Epithelial cell of prostate (primary cell): Measurements from ENCODE around the gene RAB39A.
A peak's percentile ranks its signal among the peaks of the same experiment; 100 is the strongest.

Experiments used
- DNase-seq: peaks from one replicate; pipeline ENCODE4 v3.0.0-alpha.2; 2011; ENCODE audit warnings: low read depth, low spot score
- H3K27ac ChIP-seq: fragments of 450-650 bp; 2 replicates; pipeline ENCODE4 v1.5.1; 2017; ENCODE audit warnings: mild to moderate bottlenecking

RAB39A gene

DNA sequence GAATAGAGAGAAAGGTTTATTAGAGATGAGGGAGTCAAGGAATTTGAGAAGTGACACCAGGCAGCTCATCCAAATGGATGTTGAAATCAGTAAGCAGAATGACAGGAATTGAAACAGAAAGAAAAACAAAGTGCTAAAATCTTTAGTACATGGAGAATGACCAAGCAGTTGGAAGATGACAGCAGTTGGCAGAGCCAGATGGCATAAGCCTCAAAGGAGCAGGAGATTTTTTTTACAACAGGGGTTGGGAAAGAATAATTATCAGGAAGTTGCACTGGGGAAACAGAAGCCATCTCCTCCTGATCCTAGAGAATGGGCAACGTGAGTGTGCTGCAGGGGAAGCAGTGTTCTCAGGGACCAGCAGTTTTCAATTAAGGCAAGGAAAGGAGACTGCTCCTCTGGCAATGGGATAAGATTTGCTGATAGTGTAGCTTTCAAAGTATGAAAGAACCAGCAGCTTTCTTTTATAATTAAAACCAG, 28.9 kb downstream of the RAB39A start:
- H3K27ac ChIP-seq: no peak overlapping the region
- DNase-seq: no peak

DNA sequence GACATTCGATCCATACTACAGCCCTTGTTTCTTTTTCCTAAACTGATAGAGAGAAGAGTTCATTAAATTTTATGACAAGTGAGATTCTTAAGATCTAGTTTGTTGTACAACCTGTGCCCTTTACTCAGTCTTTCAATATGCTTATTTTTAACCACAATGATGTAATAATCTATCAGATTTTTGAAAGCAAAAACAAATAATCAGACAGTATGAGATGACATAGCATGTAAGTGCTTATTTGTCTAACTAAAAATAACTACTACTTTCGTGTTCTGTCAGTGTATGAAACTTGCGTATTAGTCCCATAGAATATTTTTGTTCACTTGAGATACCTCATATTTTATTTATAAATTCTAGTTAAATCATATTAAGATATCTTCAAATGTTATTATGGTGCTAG, 33.2 kb downstream of the RAB39A start:
- no peak overlapping the region for H3K27ac ChIP-seq
- no peak for DNase-seq

DNA sequence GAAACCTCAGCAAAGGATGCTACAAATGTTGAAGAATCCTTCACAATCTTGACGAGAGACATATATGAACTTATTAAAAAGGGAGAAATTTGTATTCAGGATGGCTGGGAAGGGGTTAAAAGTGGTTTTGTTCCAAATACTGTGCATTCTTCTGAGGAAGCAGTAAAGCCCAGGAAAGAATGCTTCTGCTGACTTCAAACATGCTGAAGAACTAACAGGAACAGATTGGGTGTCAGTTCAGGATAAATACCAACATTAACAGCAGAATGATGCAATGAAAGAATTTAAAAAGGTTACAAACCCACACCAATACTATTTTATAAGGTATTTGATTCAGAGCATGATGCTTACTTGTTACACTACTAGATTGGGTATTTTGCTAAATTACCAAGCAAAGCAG, 33.9 kb downstream of the RAB39A start:
- no peak for DNase-seq
- no peak overlapping the region for H3K27ac ChIP-seq

DNA sequence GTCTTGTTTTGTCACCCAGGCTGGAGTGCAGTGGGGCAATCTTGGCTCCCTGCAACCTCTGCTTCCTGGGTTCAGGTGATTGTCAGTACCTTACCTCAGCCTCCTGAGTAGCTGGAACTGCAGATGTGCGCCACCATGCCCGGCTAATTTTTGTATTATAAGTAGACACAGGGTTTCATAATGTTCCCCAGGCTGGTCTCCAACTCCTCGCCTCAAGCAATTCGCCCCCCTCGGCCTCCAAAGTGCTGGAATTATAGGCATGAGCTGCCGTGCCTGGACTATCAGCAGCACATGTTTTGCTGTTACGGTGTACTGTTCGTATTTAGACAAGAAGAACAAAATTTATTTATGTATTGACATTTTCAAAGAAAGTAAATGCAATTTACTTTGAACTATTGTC, 34.8 kb downstream of the RAB39A start:
- H3K27ac ChIP-seq: no peak overlapping the region

DNA sequence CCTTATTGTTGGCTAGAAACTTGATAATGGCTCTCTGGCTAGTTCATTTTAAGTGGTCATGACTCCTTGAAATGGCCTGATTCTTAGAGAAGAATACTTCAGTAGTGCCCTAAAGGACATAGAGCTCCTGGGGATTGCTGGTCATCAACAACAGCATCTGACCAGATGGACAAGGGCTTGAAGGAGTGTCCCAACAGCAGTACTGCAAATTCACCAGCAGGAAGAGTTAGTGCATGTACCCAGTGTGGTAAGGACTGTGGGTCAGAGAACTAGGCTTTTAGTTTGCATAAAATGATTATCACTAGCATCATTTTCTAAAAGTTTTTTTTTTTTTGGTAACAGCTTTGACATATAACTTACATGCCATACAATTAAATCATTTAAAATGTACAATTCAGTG, 41.0 kb downstream of the RAB39A start:
- no peak for DNase-seq
- no peak overlapping the region for H3K27ac ChIP-seq

More for the DNA sequence above, 34.8 kb downstream of the RAB39A start:
- DNase-seq: no peak

DNA sequence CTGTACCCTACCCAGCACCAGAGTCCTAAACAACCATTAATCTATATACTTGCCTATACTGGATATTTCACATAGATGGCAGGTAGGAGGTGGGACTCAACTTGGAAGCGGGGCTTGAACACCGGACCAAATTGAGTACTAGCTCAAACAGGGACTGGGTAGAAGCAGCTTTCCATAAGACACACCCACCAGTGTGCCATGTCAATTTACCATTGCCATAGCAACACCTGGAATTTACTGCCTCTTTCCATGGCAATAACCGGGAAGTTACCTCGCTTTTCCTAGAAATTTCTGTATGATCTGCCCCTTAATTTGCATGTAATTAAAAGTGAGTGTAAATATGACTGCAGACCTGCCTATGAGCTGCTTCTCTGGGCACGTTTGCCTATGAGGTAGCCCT, 41.8 kb downstream of the RAB39A start:
- DNase-seq: no peak
- H3K27ac ChIP-seq: no peak overlapping the region

DNA sequence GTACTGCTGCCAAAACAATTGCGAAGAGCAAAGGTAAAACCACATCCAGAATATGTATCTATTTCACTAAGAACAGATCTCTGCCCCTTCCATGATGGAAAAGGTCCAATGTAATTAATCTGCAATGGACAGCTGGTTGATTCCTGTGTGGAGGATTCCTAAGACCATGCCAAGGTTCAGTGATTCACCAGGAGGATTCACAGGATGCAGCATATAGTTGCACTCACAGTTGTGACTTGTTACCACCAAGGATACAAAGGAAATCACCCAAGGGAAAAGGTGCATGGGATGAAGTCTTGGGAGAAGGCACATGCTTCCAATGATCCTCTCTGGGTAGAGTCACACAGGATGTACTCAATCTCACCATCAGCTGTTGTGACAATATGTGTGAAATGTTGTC, 45.4 kb downstream of the RAB39A start:
- no peak for DNase-seq
- no peak overlapping the region for H3K27ac ChIP-seq

DNA sequence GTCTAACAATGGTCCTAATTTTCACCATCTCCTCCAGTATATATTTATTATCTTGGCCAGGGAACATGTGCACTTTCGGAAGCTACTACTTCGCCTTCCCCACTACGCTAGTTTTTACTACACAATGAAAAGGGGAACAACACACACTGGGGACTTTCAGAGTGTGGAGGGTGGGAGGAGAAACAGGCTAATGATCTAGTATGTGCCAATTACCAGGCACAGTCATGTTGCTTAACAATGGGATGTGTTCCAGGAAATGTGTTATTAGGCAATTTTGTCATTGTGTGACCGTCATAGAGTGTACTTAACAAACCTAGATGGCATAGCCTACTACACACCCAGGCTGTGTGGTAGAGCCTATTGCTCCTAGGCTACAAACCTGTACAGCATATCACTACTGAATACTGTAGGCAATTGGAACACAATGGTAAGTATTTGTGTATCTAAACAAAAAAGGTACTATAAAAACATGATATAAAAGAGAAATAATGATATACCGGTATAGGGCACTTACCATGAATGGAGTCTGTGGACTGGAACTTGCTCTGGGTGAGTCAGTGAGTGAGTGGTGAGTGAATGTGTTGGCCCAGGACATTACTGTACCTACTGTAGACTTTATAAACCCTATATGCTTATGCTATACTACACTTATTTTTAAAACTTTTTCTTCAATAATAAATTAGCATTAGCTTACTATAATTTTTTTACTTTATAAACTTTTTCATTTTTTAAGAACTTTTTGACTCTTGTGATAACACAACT, 60.3 kb downstream of the RAB39A start:
- no peak for DNase-seq
- H3K27ac ChIP-seq: no peak overlapping the region

DNA sequence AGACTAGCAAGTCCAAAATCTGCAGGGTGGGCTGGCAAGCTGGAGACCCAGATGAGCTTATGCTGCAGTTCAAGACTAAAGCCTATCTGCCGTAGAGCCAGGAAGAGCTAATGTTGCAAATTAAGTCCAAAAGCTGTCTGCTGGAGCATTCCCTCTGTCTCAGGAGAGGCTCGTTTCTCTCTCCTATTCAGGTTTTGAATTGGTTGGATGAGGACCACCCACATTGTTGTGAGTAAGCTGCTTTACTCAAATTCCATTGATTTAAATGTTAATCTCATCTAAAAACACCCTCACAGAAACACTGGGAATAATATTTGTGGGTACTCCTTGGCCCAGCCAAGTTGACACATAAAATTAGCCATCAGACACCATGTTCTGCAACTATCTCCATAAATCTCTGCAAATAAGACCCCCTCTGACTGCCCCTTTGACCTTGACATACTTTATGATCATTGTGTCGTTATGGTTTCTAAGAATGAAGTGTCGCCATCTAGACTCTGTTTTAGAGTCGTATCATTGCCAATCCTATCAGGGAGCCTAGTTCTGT, 63.7 kb downstream of the RAB39A start:
- no peak for DNase-seq
- H3K27ac ChIP-seq: no peak overlapping the region

DNA sequence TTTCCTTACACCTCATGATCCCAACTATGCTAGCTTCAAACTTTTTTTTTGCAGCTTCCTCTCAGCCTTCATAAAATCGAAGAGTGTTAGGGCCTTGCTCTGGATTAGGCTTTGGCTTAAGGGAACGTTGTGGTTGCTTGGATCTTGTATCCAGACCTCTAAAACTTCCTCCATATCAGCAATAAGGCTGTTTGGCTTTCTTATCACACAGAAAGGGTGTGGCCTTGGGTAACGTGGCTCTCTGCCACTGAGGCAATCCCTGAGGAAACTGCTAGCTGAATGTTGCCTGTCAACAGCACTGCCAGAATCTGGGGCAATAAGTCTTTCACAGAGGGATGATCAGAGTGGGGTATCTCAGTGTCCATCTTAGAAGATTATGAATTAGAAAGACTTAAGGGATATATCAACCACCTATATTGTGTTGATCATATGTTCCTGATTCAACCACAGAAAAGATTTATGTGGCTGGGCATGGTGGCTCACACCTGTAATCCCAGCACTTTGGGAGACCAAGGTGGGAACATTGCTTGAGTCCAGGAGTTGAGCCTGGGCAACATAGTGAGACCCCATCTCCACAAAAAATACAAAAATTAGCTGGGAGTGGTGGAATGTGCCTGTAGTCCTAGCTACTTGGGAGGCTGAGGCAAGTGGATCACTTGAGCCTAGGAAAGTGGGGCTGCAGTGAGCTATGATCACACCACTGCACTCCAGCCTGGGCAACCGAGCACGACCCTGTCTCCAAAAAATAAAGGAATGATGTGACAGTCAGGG, 67.9 kb downstream of the RAB39A start:
- DNase-seq: no peak
- no peak overlapping the region for H3K27ac ChIP-seq

DNA sequence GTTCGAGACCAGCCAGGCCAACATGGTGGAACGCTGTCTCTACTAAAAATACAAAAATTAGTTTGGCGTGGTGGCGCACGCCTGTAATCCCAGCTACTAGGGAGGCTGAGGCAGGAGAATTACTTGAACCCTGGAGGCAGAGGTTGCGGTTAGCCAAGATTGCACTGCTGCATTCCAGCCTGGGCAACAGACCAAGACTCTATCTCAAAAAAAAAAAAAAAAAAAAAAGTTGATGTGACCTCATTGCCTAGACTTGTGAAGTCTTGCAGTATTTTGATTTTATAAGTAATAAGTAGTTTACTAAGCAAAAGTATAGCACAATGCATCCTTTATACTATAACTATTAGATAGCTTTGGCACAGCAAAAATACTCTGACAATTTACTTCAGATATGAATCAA, 70.5 kb downstream of the RAB39A start:
- H3K27ac ChIP-seq: no peak overlapping the region
- DNase-seq: no peak

DNA sequence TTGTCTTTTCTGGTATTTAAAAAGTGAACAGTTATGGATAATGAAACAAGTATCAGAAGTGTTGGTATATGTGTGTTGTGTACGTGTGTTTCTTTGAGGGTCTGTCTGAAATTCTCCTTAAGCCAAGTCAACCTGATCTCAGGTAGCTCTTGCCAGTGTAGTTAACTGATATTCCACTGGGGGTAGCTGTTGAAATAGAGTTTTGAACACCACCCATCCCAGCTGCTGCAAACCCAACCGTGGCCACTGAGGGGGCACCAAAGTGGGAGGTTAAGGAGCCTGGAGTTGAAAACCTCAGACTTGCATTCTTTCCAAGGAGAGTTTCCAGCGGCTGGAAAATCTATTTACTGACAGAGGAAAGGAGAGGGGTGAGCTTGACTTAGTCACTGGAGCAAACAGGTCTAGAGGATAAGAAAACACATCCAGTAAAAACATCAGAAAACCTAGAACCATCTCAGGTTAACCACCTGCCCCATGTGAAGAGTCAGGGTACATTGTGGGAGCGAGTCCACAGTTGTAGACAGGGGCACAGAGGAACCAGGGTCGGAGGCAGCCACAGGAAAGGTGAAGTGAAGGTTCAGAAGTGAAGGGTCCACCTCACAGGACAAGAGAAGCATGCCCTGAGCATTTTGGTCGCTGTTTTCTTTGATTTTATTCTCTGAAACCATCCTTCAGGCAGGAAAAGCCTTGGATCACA, 71.7 kb downstream of the RAB39A start:
- no peak for DNase-seq

DNA sequence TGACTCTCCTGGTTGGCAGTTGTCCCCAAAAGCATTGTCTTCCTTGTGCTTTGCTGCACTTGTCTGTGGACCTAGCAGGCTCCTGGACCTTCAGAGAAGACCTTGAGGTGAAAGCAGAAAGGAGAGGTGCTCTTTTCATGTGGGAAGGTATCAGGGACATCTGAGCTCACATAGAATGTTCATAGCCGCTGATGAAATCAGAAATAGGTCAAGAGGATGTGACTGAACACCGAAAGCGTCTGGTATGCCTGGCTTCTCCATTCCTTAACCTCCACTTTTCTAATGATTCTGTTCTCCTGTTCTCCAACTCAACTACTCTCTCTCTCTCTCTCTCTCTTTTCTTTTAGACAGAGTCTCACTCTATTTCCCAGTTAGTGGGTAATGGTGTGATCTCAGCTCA, 74.2 kb downstream of the RAB39A start:
- no peak for DNase-seq
- H3K27ac ChIP-seq: no peak overlapping the region

More for the DNA sequence above, 71.7 kb downstream of the RAB39A start:
- H3K27ac ChIP-seq: no peak overlapping the region

DNA sequence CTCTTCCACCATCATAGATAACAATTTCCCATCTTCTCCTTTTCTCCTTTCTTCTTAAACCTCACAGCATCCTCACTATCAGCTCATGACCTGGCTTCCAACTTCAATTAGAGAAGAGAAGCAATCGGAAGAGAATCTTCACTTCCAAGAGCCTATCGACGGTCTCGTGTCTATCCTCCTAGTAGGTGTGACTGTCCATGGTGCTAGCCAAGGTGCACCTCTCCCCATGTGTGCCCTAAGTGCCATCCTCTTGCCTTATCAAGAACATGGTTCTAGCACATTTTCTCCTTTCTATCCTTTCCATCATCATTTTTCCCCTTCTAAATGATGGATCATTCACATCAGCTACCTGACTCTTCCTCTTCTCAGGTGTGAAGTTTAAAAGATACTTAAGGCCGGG, 75.4 kb downstream of the RAB39A start:
- DNase-seq: no peak
- no peak overlapping the region for H3K27ac ChIP-seq

DNA sequence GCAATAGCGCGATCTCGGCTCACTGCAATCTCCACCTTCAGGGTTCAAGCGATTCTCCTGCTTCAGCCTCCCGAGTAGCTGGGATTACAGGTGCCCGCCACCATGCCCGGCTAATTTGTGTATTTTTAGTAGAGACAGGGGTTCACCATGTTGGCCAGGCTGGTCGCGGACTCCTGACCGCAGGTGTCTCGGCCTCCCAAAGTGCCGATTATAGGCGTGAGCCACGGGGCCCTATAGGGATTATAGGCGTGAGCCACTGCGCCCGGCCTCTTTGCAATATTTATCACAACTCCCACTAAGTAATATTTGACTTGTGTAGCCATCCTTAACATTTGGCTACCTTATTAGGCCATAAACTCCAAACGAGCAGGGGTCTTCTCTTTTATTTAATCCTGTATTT, 79.6 kb downstream of the RAB39A start:
- no peak for DNase-seq
- H3K27ac ChIP-seq: no peak overlapping the region

DNA sequence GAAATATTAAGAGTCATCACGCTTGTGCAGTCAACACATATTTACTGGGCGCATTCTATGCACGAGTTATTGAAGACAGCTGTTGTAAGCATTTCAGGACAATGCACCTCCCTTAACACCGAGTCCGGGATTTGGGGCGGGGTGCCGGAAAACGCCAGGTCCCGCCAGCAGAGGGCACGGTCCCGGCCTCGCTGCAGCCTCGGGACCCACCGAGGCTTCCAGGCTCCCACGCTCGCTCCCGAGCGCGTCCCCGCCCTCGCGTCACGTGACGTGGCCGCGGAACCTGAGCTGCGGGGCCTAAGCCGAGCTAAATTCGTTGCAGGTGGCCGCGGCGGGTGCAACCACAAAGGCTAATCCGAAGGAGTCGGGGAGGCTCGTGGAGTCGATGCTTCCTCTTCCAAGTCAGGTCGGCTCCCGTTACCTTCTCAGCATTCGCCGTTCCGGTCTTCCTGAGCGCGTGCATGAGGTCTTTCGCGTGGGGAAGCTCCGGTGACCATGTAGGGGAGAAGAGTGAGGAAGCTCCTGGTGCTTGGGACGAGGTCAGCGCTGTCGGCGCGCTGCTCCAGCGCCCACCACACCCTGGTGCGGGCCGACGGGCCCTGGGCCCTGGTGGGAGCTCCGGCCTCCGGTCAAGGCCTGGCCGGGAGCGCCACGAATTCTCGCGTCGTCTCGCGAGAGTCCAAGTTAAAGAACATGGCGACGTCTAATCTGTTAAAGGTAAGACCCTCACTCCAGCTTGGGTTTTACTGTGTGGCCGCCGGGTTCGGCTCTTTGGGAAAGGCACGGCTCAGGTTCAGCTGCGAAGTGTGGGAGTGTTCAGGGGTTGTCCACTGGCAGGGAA, 80.6 kb downstream of the RAB39A start, which contains the start of gene CUL5:
CUL5 (plus strand) TSS at position 243 of the 841 bp plus-strand sequence; CDS start at position 694, 451 bp downstream.
- no peak for DNase-seq
- peak within 1 kb of the TSS; percentile 83 for H3K27ac ChIP-seq

DNA sequence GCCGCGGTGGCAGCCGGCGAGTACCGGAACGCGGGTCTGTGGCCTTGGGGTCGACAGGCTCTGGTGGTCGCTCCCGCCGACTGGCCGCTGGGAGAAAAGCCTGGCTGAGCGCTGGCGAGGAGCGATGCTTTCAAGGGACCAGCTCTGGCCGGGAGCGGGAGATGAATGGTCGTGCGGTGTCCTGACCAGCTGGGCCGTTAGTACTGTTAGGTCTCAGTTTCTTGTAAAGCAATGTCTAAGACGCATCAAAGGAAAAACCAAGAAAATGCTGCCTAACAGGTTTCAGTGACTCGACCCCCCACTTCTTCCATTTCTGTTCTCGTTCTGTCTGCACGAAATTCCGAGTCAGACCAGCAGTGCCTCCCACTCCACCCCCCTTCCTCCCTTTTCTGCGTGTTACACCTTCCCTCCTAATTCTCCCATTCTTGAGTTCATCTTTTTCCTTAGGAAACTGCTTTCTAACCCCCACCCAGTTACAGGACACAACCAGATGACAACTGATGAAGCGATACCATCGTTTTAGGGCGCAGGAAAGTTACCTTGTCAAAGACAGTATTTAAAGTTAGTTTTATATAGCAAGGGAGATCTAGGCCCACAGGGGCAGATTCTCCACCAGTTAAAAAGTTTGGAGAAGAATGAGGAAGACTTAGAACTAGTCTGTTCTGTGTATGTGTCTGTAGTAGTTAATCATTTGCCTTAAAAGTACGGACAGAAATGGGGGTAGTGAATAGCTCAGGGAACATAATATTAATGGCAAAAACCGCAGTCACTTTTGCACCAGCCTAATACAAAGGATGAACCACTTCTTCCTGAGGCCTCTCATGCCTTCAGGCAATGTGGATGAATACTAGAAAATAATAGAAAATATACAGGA, 81.5 kb downstream of the RAB39A start:
- no peak for DNase-seq
- H3K27ac ChIP-seq: peak overlapping the region; percentile 83

DNA sequence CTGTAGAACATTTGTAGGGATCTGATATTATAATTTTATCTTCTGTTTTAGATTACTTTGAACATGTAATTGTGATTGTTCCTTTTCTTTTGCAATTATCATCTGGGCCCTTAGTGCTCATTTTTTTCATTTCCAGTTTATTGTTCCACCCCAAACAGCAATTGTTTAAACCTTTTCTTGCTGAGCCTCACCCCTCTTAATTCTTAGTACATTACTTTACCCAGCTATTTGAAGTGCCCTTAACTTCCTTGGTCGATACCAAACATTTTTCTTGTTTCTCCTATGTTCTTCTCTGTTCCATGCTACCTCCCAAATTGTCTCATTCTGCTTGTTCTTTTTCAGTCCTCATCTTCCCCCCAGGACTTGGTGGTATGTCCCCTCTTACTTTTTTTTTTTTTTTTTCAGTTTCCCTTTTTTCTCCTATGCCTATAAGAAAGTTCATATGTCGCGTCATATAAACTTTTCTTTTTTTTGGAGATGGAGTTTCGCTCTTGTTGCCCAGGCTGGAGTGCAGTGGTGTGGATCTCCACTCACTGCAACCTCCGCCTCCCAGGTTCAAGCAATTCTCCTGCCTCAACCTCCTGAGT, 84.0 kb downstream of the RAB39A start:
- no peak for DNase-seq
- no peak overlapping the region for H3K27ac ChIP-seq
